DOHH2 (cell line): Measurements from ENCODE around the gene RCAN2.

ENCODE experiments used
- EZH2phosphoT487 ChIP-seq: fragments of 200-600 bp; sonication (generic); IDR thresholded peaks from 2 replicates; pipeline ENCODE4 v1.6.1; 2017; ENCODE audit warnings: borderline replicate concordance, mild to moderate bottlenecking, antibody characterized with exemption, low read length, moderate library complexity, mixed read lengths
- TF ChIP-seq, protein P1 (sequence below): fragments of 200-600 bp; sonication (generic); IDR thresholded peaks from one replicate; pipeline ENCODE4 v1.5.1; 2014; ENCODE audit warnings: antibody characterized with exemption, mild to moderate bottlenecking, low read depth, low read length; ENCODE audit not compliant: poor library complexity, severe bottlenecking

DNA sequence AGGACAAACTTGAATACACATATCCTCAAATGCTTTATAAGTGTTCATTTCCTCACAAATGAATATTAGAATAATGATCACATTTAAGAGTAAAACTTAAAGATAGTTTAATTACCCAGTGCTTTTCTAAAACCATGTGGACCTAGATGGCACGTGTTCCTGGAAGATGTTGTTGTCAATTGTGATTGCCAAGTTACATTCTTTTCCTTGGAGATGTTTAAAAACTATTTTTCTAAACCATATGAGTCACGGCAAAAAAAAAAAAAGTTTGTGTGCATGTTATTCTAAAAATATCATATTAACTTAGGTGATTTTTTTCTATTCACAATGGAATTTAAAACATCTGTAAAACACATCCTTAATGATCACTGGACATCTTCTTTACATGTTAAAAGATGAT lies 51.1 kb downstream of the RCAN2 start:
- TF ChIP-seq, protein P1, sequence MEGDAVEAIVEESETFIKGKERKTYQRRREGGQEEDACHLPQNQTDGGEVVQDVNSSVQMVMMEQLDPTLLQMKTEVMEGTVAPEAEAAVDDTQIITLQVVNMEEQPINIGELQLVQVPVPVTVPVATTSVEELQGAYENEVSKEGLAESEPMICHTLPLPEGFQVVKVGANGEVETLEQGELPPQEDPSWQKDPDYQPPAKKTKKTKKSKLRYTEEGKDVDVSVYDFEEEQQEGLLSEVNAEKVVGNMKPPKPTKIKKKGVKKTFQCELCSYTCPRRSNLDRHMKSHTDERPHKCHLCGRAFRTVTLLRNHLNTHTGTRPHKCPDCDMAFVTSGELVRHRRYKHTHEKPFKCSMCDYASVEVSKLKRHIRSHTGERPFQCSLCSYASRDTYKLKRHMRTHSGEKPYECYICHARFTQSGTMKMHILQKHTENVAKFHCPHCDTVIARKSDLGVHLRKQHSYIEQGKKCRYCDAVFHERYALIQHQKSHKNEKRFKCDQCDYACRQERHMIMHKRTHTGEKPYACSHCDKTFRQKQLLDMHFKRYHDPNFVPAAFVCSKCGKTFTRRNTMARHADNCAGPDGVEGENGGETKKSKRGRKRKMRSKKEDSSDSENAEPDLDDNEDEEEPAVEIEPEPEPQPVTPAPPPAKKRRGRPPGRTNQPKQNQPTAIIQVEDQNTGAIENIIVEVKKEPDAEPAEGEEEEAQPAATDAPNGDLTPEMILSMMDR, result no peak
- no peak for TF ChIP-seq EZH2phosphoT487
